Hepatocyte (in vitro differentiated cells): Measurements from ENCODE around the gene MAD1L1.

Source experiments
- EZH2 ChIP-seq: fragments of 200-600 bp; sonication (generic); IDR thresholded peaks from 2 replicates; pipeline ENCODE4 v1.6.1; 2016; ENCODE audit warnings: antibody characterized with exemption, mild to moderate bottlenecking, borderline replicate concordance
- EZH2phosphoT487 ChIP-seq: fragments of 200-600 bp; sonication (generic); IDR thresholded peaks from one replicate; pipeline ENCODE4 v1.6.1; 2018; ENCODE audit warnings: antibody characterized with exemption, mild to moderate bottlenecking, low read depth, moderate library complexity; ENCODE audit not compliant: unreplicated experiment, severe bottlenecking
- TF ChIP-seq, protein P1 (sequence below): fragments of 200-600 bp; sonication (generic); IDR thresholded peaks from 2 replicates; pipeline ENCODE4 v1.5.1; 2016; ENCODE audit warnings: antibody characterized with exemption, mild to moderate bottlenecking; ENCODE audit not compliant: poor library complexity

DNA sequence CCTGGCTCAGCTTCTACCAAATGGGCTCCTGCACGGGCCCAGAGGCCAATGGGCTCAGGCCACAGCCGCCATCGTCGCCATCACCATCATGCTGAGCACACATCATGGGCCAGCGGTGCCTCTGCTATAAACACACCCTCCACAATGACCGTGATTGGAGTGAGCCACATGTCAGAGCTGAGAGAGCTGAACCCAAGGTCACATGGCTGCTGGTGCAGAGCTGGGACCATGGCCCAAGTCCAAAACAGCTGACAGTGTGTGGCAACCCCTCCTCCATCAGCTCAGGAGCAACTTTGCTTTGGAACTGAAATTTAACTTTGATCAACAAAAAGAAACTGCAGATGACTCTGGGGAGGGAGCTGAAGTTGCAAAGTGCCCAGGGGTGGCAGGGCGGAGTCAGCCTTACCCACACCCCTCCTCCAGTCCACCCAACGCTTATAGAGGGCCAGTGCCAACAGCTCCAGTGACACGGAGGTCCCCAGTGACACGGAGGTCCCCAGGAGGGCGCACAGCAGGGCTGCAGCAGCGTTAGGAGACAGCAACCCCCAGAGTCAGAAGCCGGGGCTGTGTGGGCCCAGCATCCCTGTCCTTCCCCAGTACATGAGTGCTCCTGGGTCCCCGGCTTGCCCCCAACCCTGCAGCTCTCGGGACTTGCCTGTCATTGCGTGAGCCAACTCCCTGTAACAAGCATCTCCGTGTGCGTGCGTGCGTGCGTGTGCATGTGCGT is 313.0 kb downstream of the MAD1L1 start:
- no peak for TF ChIP-seq EZH2phosphoT487
- TF ChIP-seq, protein P1, sequence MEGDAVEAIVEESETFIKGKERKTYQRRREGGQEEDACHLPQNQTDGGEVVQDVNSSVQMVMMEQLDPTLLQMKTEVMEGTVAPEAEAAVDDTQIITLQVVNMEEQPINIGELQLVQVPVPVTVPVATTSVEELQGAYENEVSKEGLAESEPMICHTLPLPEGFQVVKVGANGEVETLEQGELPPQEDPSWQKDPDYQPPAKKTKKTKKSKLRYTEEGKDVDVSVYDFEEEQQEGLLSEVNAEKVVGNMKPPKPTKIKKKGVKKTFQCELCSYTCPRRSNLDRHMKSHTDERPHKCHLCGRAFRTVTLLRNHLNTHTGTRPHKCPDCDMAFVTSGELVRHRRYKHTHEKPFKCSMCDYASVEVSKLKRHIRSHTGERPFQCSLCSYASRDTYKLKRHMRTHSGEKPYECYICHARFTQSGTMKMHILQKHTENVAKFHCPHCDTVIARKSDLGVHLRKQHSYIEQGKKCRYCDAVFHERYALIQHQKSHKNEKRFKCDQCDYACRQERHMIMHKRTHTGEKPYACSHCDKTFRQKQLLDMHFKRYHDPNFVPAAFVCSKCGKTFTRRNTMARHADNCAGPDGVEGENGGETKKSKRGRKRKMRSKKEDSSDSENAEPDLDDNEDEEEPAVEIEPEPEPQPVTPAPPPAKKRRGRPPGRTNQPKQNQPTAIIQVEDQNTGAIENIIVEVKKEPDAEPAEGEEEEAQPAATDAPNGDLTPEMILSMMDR, result no peak
- no peak for TF ChIP-seq EZH2
